HEK293 (cell line): ENCODE measurements around the gene SFXN3.

ENCODE experiments used
- CTCF ChIA-PET: fragments of 350-600 bp; formaldehyde crosslinking; extraction: SDS; loops from one replicate; lab custom pipeline; 2021; ENCODE audit warnings: antibody characterized with exemption; lab: Yijun Ruan, JAX
- POLR2A ChIA-PET: fragments of 300-600 bp; formaldehyde crosslinking; extraction: SDS; loops from one replicate; lab custom pipeline; 2020; ENCODE audit warnings: antibody characterized with exemption, inconsistent platforms; lab: Yijun Ruan, JAX
- H3K27ac ChIP-seq: fragments of 200-500 bp; sonication (Bioruptor generic); 2 replicates; pipeline ENCODE4 v1.5.1; 2014; ENCODE audit warnings: low read depth, low read length, control low read depth, inconsistent platforms; ENCODE audit errors: extremely low read depth
- H3K36me3 ChIP-seq, 2 experiments: fragments of 200-500 bp in 1 of 2; sonication (Bioruptor generic) in 1 of 2; 1 replicate in 1 of 2; 2 replicates in 1 of 2; pipeline ENCODE4 v1.5.1; 2014 to 2017; ENCODE audit warnings: inconsistent platforms in 2 of 2, low read length in 2 of 2; ENCODE audit not compliant: control insufficient read depth in 2 of 2, insufficient read depth in 1 of 2
- H3K4me1 ChIP-seq: fragments of 200-500 bp; sonication (Bioruptor generic); 2 replicates; pipeline ENCODE4 v1.5.1; 2014; ENCODE audit warnings: mild to moderate bottlenecking, low read length, inconsistent platforms; ENCODE audit not compliant: control insufficient read depth, insufficient read depth
- H3K4me3 ChIP-seq: 2 replicates; pipeline ENCODE4 v1.5.1; 2011; ENCODE audit warnings: low read depth, mild to moderate bottlenecking, control low read depth, low read length, moderate library complexity
- H3K9me3 ChIP-seq: fragments of 200-500 bp; sonication (Bioruptor generic); 2 replicates; pipeline ENCODE4 v1.5.1; 2014; ENCODE audit warnings: low read depth, low read length, inconsistent platforms; ENCODE audit not compliant: control insufficient read depth, insufficient read depth
- BCL11B ChIP-seq: fragments of 450-650 bp; formaldehyde crosslinking; IDR thresholded peaks from 2 replicates; pipeline ENCODE4 v1.5.1; 2016; ENCODE audit warnings: low read depth, missing biosample characterization, missing genetic modification characterization
- EGR2 ChIP-seq: fragments of 450-650 bp; formaldehyde crosslinking; IDR thresholded peaks from 2 replicates; pipeline ENCODE4 v1.5.1; 2016; ENCODE audit warnings: low read depth, missing biosample characterization, missing genetic modification characterization
- KLF1 ChIP-seq: fragments of 450-650 bp; formaldehyde crosslinking; IDR thresholded peaks from 2 replicates; pipeline ENCODE4 v1.5.1; 2016; ENCODE audit warnings: missing biosample characterization, missing genetic modification characterization
- KLF7 ChIP-seq: fragments of 450-650 bp; formaldehyde crosslinking; IDR thresholded peaks from 2 replicates; pipeline ENCODE4 v1.5.1; 2016; ENCODE audit warnings: missing biosample characterization, missing genetic modification characterization, borderline replicate concordance
- TRIM28 ChIP-seq: IDR thresholded peaks from 2 replicates; pipeline ENCODE4 v1.6.1; 2011; ENCODE audit warnings: low read length, control low read depth, borderline replicate concordance
- ZNF175 ChIP-seq: fragments of 450-650 bp; formaldehyde crosslinking; IDR thresholded peaks from 2 replicates; pipeline ENCODE4 v1.5.1; 2016; ENCODE audit warnings: missing biosample characterization, missing genetic modification characterization
- ZNF221 ChIP-seq: fragments of 450-650 bp; formaldehyde crosslinking; IDR thresholded peaks from 2 replicates; pipeline ENCODE4 v1.5.1; 2017; ENCODE audit warnings: missing biosample characterization, missing genetic modification characterization, borderline replicate concordance
- ZNF354C ChIP-seq: fragments of 450-650 bp; formaldehyde crosslinking; IDR thresholded peaks from 2 replicates; pipeline ENCODE4 v1.5.1; 2016; ENCODE audit warnings: missing biosample characterization, missing genetic modification characterization, low read depth, borderline replicate concordance
- ZNF366 ChIP-seq: fragments of 450-650 bp; formaldehyde crosslinking; conservative IDR thresholded peaks from 2 replicates; pipeline ENCODE4 v1.5.1; 2016; ENCODE audit warnings: missing biosample characterization, missing genetic modification characterization
- ZNF514 ChIP-seq: fragments of 450-650 bp; formaldehyde crosslinking; IDR thresholded peaks from 2 replicates; pipeline ENCODE4 v1.5.1; 2016; ENCODE audit warnings: missing biosample characterization, missing genetic modification characterization
- ZNF600 ChIP-seq: fragments of 450-650 bp; formaldehyde crosslinking; IDR thresholded peaks from 2 replicates; pipeline ENCODE4 v1.5.1; 2016; ENCODE audit warnings: missing biosample characterization, missing genetic modification characterization
- ZNF664 ChIP-seq: fragments of 450-650 bp; formaldehyde crosslinking; IDR thresholded peaks from 2 replicates; pipeline ENCODE4 v1.5.1; 2016; ENCODE audit warnings: missing biosample characterization, missing genetic modification characterization
- ZNF785 ChIP-seq: fragments of 450-650 bp; formaldehyde crosslinking; IDR thresholded peaks from 2 replicates; pipeline ENCODE4 v1.5.1; 2016; ENCODE audit warnings: missing biosample characterization, missing genetic modification characterization
- ZNF791 ChIP-seq: fragments of 450-650 bp; formaldehyde crosslinking; IDR thresholded peaks from 2 replicates; pipeline ENCODE4 v1.5.1; 2016; ENCODE audit warnings: missing biosample characterization, missing genetic modification characterization
- TF ChIP-seq, protein P1 (sequence below): fragments of 450-650 bp; formaldehyde crosslinking; IDR thresholded peaks from 2 replicates; pipeline ENCODE4 v1.5.1; 2016; ENCODE audit warnings: missing biosample characterization, missing genetic modification characterization
- TF ChIP-seq, protein P2 (sequence below): fragments of 450-650 bp; formaldehyde crosslinking; IDR thresholded peaks from 2 replicates; pipeline ENCODE4 v1.5.1; 2016; ENCODE audit warnings: missing biosample characterization, missing genetic modification characterization, low read depth
- TF ChIP-seq, protein P3 (sequence below): fragments of 450-650 bp; formaldehyde crosslinking; IDR thresholded peaks from 2 replicates; pipeline ENCODE4 v1.5.1; 2016; ENCODE audit warnings: missing biosample characterization, missing genetic modification characterization, borderline replicate concordance
- TF ChIP-seq, protein P4 (sequence below): fragments of 450-650 bp; IDR thresholded peaks from 2 replicates; pipeline ENCODE4 v1.5.1; 2018; ENCODE audit warnings: missing biosample characterization, missing genetic modification characterization

Gene SFXN3

DNA sequence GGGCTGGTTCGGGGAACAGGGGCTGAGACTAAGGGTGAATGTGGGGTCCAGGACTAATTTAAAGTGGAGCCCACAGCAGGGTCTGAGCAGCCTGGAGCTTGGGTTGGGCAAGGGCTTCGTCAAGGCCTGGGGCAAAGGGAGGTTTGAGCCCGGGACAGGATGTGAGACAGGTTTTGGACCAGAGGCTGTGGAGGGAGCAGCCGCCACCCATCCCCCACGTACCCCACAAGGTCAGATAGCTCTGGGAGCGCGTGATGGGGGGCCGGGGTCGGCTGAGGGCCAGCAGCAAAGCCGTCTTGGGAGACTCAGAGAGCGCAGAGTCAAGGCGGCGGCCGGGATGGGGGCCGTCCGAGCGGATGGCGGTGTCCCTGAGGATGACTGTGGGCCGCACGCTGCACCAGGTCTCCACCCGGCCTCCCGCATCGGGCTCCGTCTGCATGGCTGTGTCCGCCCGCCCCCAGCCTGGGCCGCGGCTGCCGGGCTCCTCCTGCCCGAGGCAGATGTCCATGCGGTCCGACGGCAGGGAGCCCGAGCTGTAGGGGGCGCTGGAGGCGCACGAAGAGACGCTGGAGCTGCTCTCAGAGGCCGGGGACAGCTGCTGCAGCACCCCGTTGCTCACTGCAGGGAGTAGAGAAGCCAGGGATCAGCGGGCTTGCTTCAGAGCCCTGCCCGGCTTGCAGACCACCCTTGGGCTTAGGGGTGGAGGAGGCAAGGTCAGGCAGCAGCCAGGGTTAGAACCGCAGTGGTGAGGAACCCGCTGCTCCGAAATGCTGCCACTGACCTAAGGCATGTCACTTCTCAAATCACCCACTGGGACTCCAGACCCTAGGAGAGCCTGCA is 12.2 kb upstream of the SFXN3 start (continued):
- TF ChIP-seq, protein P1, sequence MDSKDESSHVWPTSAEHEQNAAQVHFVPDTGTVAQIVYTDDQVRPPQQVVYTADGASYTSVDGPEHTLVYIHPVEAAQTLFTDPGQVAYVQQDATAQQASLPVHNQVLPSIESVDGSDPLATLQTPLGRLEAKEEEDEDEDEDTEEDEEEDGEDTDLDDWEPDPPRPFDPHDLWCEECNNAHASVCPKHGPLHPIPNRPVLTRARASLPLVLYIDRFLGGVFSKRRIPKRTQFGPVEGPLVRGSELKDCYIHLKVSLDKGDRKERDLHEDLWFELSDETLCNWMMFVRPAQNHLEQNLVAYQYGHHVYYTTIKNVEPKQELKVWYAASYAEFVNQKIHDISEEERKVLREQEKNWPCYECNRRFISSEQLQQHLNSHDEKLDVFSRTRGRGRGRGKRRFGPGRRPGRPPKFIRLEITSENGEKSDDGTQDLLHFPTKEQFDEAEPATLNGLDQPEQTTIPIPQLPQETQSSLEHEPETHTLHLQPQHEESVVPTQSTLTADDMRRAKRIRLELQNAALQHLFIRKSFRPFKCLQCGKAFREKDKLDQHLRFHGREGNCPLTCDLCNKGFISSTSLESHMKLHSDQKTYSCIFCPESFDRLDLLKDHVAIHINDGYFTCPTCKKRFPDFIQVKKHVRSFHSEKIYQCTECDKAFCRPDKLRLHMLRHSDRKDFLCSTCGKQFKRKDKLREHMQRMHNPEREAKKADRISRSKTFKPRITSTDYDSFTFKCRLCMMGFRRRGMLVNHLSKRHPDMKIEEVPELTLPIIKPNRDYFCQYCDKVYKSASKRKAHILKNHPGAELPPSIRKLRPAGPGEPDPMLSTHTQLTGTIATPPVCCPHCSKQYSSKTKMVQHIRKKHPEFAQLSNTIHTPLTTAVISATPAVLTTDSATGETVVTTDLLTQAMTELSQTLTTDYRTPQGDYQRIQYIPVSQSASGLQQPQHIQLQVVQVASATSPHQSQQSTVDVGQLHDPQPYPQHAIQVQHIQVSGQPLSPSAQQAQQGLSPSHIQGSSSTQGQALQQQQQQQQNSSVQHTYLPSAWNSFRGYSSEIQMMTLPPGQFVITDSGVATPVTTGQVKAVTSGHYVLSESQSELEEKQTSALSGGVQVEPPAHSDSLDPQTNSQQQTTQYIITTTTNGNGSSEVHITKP (tag by site-specific recombination), result no peak
- TF ChIP-seq ZNF791 (tag by site-specific recombination), result no peak
- TF ChIP-seq ZNF785, result no peak
- 0 out of 2 replicates have a peak, but pooled peaks have one; percentile 45 for TF ChIP-seq BCL11B (tag by site-specific recombination)
- TF ChIP-seq KLF7, result no peak
- peak; percentile 18; the same call in 1 of the 2 replicates for TF ChIP-seq KLF1 (tag by site-specific recombination)
- no peak for TF ChIP-seq ZNF175
- TF ChIP-seq ZNF366, result no peak
- 0 out of 2 replicates have a peak, but pooled peaks have one; percentile 30 for TF ChIP-seq ZNF600 (tag by site-specific recombination)
- TF ChIP-seq ZNF664 (tag by site-specific recombination), result no peak
- TF ChIP-seq, protein P2, sequence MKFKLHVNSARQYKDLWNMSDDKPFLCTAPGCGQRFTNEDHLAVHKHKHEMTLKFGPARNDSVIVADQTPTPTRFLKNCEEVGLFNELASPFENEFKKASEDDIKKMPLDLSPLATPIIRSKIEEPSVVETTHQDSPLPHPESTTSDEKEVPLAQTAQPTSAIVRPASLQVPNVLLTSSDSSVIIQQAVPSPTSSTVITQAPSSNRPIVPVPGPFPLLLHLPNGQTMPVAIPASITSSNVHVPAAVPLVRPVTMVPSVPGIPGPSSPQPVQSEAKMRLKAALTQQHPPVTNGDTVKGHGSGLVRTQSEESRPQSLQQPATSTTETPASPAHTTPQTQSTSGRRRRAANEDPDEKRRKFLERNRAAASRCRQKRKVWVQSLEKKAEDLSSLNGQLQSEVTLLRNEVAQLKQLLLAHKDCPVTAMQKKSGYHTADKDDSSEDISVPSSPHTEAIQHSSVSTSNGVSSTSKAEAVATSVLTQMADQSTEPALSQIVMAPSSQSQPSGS (tag by site-specific recombination), result no peak
- TF ChIP-seq, protein P3, sequence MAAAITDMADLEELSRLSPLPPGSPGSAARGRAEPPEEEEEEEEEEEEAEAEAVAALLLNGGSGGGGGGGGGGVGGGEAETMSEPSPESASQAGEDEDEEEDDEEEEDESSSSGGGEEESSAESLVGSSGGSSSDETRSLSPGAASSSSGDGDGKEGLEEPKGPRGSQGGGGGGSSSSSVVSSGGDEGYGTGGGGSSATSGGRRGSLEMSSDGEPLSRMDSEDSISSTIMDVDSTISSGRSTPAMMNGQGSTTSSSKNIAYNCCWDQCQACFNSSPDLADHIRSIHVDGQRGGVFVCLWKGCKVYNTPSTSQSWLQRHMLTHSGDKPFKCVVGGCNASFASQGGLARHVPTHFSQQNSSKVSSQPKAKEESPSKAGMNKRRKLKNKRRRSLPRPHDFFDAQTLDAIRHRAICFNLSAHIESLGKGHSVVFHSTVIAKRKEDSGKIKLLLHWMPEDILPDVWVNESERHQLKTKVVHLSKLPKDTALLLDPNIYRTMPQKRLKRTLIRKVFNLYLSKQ (tag by site-specific recombination), result no peak
- no peak for TF ChIP-seq TRIM28
- TF ChIP-seq ZNF514, result no peak
- no peak for TF ChIP-seq ZNF221 (tag by site-specific recombination)
- TF ChIP-seq, all 188 proteins: peak for 43

DNA sequence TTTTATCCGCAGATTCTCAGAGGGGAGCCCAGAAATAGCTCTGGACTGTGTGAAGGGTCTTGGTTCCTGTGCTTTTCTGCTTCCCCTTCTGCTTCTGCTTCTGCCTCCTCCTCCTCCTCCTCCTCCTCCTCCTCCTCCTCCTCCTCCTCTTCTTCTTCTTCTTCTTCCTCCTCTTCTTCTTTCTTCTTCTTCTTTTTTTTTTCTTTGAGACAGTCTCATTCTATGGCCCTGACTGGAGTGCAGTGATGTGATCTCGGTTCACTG is 11.7 kb upstream of the SFXN3 start:
- POLR2A ChIA-PET, result interaction anchor here (0.7 to 1.7 kb wide), 3 partner anchors 12 to 72 kb away, joined by 3 to 9 read pairs (median 6); partner anchors contain the start of genes PDZD7 and SFXN3
- Histone ChIP-seq H3K9me3 (no peaks in the 10 kb centered on the region), H3K27ac (no peak overlapping the region), H3K4me3 (no peak overlapping the region), H3K4me1 (no peaks in the 10 kb centered on the region; the same call in 1 of the 2 replicates), H3K36me3 (no peaks in the 10 kb centered on the region)
- TF ChIP-seq ZNF366 (0 out of 2 replicates have a peak, but pooled peaks have one; percentile 20), ZNF354C (tag by site-specific recombination) (no peak), EGR2 (tag by site-specific recombination) (peak; percentile 25; the same call in 1 of the 2 replicates)
- TF ChIP-seq, protein P4, sequence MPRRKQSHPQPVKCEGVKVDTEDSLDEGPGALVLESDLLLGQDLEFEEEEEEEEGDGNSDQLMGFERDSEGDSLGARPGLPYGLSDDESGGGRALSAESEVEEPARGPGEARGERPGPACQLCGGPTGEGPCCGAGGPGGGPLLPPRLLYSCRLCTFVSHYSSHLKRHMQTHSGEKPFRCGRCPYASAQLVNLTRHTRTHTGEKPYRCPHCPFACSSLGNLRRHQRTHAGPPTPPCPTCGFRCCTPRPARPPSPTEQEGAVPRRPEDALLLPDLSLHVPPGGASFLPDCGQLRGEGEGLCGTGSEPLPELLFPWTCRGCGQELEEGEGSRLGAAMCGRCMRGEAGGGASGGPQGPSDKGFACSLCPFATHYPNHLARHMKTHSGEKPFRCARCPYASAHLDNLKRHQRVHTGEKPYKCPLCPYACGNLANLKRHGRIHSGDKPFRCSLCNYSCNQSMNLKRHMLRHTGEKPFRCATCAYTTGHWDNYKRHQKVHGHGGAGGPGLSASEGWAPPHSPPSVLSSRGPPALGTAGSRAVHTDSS (tag by site-specific recombination), result peak; percentile 89
- CTCF ChIA-PET, result interaction anchor here (0.5 to 7.2 kb wide), 23 partner anchors 10 to 1081 kb away, joined by 3 to 274 read pairs (median 6); partner anchors contain the start of genes KAZALD1, LZTS2, MRPL43 and PDZD7
